Measurements from ENCODE around the gene NPAS3. TPM values are rescaled to one million over a fixed set of nuclear protein-coding genes. Genes with fewer than 3 reads are reported as not detected.

Gene NPAS3
- total RNA-seq, 1 donor from 2014 or later = 0.93 TPM

GRCh38 chr14:33009673-33010072 is 71.0 kb downstream of the NPAS3 start:
- no peak for DNase-seq (ENCODE audit: extremely low read depth, low read depth, low spot score)

DNA sequence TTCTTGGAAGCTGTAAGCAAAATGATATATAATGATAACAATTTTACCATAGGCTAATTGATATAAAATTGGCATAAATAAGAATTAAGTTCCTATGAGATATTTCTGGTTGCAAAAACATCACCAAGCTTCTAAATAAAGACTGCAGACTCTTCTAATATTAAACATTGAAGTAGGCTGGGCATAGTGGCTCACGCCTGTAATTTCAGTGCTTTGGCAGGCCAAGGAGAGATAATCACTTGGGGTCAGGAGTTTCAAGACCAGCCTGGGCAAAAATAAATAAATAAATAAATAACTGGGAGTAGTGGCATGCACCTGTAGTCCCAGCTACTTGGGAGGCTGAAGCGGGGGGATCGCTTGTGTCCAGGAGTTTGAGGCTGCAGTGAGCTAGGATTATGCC is 71.8 kb downstream of the NPAS3 start:
- DNase-seq (ENCODE audit: extremely low read depth, low read depth, low spot score) = no peak

DNA sequence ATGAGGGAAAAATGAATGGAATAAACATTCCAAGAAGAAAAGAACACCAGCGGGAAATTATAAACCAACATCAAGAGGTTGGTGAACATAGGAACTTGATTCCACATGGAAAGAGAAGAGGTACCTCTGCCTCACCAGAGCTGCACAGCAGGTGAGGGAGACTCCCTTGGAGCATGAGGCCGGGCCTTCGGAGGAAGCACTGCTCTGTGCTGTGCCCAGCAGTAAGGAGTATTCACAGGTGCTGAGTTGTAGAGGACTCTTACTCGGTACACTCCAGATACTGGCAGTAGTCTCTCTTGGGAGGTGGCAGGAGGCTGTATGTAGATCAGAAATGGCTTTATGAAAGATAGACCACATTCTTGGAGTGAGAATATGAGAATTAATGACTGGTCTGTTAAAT is 76.0 kb downstream of the NPAS3 start:
- DNase-seq (ENCODE audit: extremely low read depth, low read depth, low spot score) = no peak

DNA sequence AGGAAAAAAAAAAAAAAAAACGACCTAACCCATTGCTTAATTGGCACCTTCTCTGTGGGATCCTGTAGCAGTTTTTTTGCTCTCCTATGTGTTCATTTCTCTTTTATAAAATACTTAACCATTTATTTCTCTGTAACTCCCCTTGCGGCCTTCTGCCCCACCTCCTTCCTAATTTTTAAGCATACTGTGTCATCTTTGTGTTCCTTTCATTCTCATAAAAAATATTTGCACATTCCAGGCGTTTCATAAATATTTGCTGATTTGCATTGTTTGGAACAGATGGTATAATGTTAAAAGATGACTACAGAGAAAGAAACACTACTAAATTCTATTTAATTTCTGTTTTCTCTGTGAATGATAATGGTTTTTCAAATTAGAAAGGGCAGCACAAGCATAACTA is 77.9 kb downstream of the NPAS3 start:
- no peak for DNase-seq (ENCODE audit: extremely low read depth, low read depth, low spot score)

DNA sequence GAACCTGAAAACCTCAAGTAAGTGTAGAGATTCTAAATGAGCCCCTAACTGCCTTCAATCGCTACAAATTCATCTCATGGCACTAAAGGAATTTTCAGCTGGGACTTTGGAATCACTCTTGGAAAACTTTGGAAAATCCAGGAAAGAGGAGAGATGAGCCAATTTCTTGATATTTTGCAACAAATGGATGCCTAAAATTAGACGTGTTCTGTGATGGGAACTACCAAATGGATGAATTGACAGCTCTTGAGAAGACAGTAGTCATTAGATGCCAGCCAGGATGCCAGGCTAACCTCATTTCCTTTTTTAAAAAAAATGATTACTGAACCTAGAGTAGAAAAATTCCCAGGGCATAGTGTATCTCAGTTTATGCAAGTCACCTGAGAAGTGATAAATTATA is 78.3 kb downstream of the NPAS3 start:
- no peak for DNase-seq (ENCODE audit: extremely low read depth, low read depth, low spot score)

- DNase-seq (ENCODE audit: extremely low read depth, low read depth, low spot score) = no peak
Measured at GRCh38 chr14:33019346-33019745, 80.7 kb downstream of the NPAS3 start.

- DNase-seq (ENCODE audit: extremely low read depth, low read depth, low spot score) = no peak
Measured at GRCh38 chr14:33026850-33027430, 88.3 kb downstream of the NPAS3 start.

DNA sequence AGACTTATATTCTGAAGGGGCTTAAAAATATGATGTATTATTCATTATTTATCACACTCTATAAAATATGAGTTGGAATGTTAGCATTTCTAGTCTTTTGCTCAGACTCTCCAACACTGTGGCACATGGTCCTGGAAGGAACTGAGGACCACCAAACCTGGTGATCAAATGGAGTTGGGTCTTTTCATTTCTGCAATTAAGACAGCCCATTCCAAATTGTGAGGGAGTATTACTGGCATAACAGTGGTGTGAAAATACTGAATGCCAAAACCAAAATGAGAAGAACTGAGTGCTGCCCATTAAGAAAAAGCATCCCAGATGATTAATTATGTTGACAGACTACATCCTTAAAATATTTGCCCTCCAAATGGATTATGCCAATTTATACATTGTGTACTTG is 90.8 kb downstream of the NPAS3 start:
- no peak for DNase-seq (ENCODE audit: extremely low read depth, low read depth, low spot score)

- no peak for DNase-seq (ENCODE audit: extremely low read depth, low read depth, low spot score)
Measured at GRCh38 chr14:33030386-33030785, 91.7 kb downstream of the NPAS3 start.

DNA sequence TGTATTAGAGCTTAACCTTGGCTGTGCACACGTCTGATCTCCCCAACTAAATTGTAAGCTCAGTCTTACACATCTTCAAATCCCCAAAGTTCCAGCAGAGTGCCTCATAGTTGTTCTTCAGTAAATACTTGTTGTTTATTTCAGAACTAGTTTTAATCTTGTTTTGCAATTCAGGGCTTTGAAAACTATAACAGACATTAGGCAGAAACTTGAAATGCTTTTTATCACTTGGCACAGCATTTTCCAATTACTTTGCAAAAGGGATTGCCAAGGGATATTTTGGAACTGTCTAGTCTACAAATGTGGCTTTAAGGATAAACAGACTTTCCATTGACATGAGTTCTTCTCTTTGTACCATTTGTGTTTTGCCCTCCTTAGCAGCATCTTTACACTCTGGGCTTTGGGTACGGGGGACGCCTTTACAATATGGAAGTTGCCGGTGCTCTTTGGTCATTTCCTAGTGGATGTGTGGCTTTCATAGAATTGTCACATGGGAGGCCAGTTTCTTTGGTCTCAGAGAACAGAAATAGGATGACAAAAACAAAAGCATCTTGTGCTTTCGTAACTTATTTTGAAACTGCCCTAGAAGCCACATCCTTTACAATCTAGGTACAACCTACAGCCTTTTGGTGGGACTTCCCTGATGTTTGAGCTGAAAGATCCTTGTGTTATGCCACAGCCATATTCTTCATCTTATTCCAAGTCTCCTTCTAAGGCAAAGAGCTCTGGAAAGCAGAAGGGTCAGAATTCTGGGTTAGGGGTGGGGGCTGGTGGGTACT is 96.9 kb downstream of the NPAS3 start:
- DNase-seq (ENCODE audit: extremely low read depth, low read depth, low spot score) = no peak

- no peak for DNase-seq (ENCODE audit: extremely low read depth, low read depth, low spot score)
Measured at GRCh38 chr14:33039311-33039710, 100.6 kb downstream of the NPAS3 start.

- DNase-seq (ENCODE audit: extremely low read depth, low read depth, low spot score) = no peak
Measured at GRCh38 chr14:33040372-33041140, 101.9 kb downstream of the NPAS3 start.

DNA sequence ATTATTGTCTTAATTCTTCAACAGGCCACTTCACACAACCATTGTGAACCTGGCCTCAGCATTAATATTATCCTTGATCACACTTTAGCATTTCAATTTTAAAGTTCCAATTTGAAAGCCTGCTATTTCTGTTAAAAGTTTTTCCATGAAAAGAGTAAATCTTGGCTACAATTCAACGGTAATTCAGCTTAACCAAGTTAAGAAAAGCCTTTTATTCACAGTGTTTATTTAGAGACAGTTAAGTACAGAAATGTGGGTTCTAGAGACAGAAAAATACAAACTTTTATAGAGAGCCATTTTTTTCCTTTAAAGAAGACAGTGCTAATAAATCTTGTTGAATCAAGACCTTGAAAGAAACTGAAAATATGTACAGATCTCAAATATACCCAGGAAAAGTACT is 103.9 kb downstream of the NPAS3 start:
- no peak for DNase-seq (ENCODE audit: extremely low read depth, low read depth, low spot score)

DNA sequence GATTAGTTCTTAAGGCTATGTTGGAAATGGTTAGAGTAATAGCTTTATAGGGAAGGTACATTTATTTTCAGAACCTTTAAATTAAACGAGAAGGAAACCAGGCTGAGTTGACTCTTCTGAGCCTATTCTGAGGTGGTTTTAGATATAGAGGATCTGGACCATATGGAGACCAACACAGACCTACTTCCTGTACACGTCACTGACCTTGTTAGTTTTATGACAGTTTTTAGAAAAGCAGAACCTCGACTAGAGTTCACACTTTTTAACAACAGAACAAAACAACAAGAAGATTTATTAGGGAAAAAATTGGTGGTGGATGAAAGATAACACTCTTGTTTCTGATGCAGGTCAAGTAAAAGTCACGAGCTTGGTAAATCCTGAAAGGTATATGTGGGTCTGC is 107.1 kb downstream of the NPAS3 start:
- no peak for DNase-seq (ENCODE audit: extremely low read depth, low read depth, low spot score)

GRCh38 chr14:33052943-33053342 is 114.3 kb downstream of the NPAS3 start:
- DNase-seq (ENCODE audit: extremely low read depth, low read depth, low spot score) = no peak

GRCh38 chr14:33056213-33056612 is 117.5 kb downstream of the NPAS3 start:
- no peak for DNase-seq (ENCODE audit: extremely low read depth, low read depth, low spot score)

DNA sequence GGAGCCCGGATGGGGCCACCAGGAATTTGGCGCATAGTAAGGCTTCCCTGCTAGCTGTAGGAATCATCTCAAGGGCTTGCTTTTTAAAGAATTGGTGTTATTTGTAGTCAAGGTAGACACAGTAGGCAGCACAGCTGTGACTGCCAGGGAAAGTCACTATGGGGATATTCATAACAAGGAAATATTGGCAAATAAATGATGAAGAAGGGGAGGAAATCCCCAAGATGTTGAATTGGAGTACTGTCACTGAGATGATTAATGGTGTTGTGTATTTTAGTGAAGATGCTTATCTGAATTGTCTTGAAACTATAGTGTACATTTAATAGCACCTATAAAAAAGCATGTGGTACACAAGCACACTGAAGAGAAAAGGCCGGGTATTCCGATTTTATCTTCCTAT is 118.9 kb downstream of the NPAS3 start:
- no peak for DNase-seq (ENCODE audit: extremely low read depth, low read depth, low spot score)

DNA sequence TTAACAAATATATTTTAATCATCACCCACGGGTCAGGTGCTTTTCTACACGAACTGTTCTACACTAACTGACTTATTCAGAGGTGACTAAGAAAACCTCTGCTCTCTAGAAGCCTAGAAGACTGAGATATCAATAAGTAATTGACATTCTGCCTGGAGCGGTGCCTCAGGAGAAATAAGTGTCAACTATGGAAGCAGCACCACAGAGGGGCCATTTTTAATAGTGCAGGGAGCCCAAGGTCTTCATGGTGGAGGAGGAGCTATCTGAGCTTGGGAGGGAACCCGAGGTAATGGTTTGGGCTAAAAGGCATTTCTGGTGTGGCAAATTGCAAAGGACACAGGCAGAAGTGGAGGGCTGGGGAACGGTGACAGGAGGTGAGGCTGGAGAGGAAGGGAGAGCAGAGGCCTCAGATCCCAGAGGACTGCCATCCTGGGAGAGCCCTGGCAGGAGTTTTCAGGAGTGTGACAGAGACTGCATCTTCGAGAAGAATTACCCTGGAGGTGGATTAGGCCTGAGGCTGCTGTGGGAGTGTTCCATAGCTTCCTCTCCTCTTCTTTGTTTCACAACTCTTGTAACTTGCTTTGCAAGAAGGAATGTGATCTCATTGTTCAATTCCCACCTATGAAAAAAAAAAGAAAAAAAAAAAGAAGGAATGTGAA is 123.1 kb downstream of the NPAS3 start:
- no peak for DNase-seq (ENCODE audit: extremely low read depth, low read depth, low spot score)

DNA sequence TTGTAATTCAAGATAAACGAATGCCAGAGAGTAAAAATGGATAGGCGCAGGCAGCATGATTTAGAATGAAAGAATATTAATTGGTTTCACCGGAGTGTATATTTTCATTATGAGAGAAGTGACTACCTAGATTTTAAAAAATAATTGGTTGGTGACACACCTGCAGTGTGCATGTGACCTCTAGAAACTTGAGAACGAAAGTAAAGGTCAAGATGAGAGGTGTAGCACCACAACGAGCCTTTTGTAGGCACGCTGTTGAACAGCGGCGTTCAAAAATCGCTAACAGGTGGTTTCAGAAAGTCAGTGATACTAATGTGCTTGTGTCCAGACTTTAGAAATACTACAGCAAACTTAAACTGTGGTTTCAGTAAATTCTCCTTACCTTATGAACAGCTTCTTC is 123.8 kb downstream of the NPAS3 start:
- DNase-seq (ENCODE audit: extremely low read depth, low read depth, low spot score) = no peak

- no peak for DNase-seq (ENCODE audit: extremely low read depth, low read depth, low spot score)
Measured at GRCh38 chr14:33062881-33063280, 124.2 kb downstream of the NPAS3 start.

GRCh38 chr14:33063521-33063920 is 124.8 kb downstream of the NPAS3 start:
- no peak for DNase-seq (ENCODE audit: extremely low read depth, low read depth, low spot score)
